Loucy (cell line): ENCODE data around the gene FAM124A.

Source experiments
- H2AFZ ChIP-seq: fragments of 200-600 bp; sonication (generic); 2 replicates; pipeline ENCODE4 v1.6.0; 2016; ENCODE audit warnings: antibody characterized with exemption, mild to moderate bottlenecking, low read length, moderate library complexity
- H3F3A ChIP-seq: fragments of 200-600 bp; 2 replicates; pipeline ENCODE4 v1.6.0; 2016; ENCODE audit warnings: antibody characterized with exemption, low read depth, mild to moderate bottlenecking
- H3K27me3 ChIP-seq: fragments of 200-600 bp; sonication (generic); 2 replicates; pipeline ENCODE4 v1.6.1; 2014; ENCODE audit warnings: low read length, mild to moderate bottlenecking; ENCODE audit not compliant: insufficient read depth, poor library complexity, severe bottlenecking
- H3K36me3 ChIP-seq: fragments of 200-600 bp; sonication (generic); 2 replicates; pipeline ENCODE4 v1.6.1; 2016; ENCODE audit warnings: low read length; ENCODE audit not compliant: insufficient read depth
- H3K4me1 ChIP-seq: fragments of 200-600 bp; sonication (generic); 2 replicates; pipeline ENCODE4 v1.5.1; 2014; ENCODE audit warnings: low read length, mild to moderate bottlenecking; ENCODE audit not compliant: insufficient read depth, poor library complexity, severe bottlenecking
- H3K4me2 ChIP-seq: fragments of 200-600 bp; sonication (generic); 2 replicates; pipeline ENCODE4 v1.6.0; 2014; ENCODE audit warnings: antibody characterized with exemption, low read length, low read depth, mild to moderate bottlenecking; ENCODE audit not compliant: poor library complexity, severe bottlenecking
- H3K4me3 ChIP-seq: fragments of 200-600 bp; sonication (generic); 2 replicates; pipeline ENCODE4 v1.5.1; 2014; ENCODE audit warnings: low read length, mild to moderate bottlenecking, mixed read lengths; ENCODE audit not compliant: poor library complexity, severe bottlenecking
- H3K79me2 ChIP-seq: fragments of 200-600 bp; sonication (generic); 2 replicates; pipeline ENCODE4 v1.6.1; 2014; ENCODE audit warnings: low read length; ENCODE audit not compliant: insufficient read depth
- H3K9ac ChIP-seq: fragments of 200-600 bp; sonication (generic); 2 replicates; pipeline ENCODE4 v1.6.0; 2014; ENCODE audit warnings: mild to moderate bottlenecking, low read depth, low read length, moderate library complexity; ENCODE audit not compliant: poor library complexity, severe bottlenecking
- H3K9me2 ChIP-seq: fragments of 200-600 bp; sonication (generic); replicated peaks from 2 replicates; pipeline ENCODE4 v1.6.1; 2016; ENCODE audit warnings: low read depth, low read length, mixed read lengths
- H3K9me3 ChIP-seq: fragments of 200-600 bp; sonication (generic); 2 replicates; pipeline ENCODE4 v1.6.1; 2014; ENCODE audit warnings: mild to moderate bottlenecking, antibody characterized with exemption, low read length, low read depth; ENCODE audit not compliant: insufficient read depth
- H4K20me1 ChIP-seq: fragments of 200-600 bp; sonication (generic); 2 replicates; pipeline ENCODE4 v1.6.0; 2014; ENCODE audit warnings: antibody characterized with exemption, low read length, mild to moderate bottlenecking; ENCODE audit not compliant: insufficient read depth, poor library complexity, severe bottlenecking
- EZH2phosphoT487 ChIP-seq: fragments of 200-600 bp; IDR thresholded peaks from 2 replicates; pipeline ENCODE4 v1.6.1; 2018; ENCODE audit warnings: antibody characterized with exemption, mild to moderate bottlenecking, moderate library complexity, borderline replicate concordance
- TF ChIP-seq, protein P1 (sequence below): fragments of 200-600 bp; sonication (generic); conservative IDR thresholded peaks from 2 replicates; pipeline ENCODE4 v1.5.1; 2014; ENCODE audit warnings: mild to moderate bottlenecking, antibody characterized with exemption, low read length

FAM124A gene

DNA sequence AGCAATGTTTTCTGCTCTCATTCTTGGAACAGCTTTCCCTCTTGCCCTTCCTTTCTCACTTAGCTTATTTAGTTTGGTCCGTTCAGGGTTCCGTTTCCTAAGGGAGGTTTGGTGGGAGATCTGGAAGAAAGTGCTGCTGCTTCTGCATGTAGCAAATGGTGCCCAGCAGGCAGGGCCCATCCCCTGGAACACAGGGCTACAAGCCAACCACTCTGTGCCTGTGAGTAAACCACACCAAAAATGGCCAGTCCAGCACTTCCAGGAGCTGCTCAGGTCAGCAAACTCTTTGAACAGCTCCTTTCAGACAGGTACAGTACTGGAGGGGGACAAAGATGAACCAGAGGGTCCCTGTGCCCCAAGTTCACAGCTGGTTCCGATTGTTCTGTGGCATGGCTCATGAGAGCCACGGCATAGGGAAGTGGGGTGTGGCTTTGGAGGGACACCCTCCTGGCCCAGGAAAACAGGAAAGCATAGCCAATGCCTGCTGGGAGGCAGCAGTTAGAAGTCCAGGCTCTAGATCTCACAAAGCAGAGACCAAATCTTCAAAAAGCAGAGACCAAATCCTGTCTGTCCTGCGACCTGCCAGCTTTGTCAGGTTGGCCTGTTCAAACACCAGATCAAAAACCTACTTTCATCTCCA is 39.5 kb downstream of the FAM124A start:
- Histone ChIP-seq H3K4me3 (no peak overlapping the region), H3K27me3 (no peaks in the 10 kb centered on the region), H3K36me3 (no peaks in the 10 kb centered on the region), H3K9me3 (no peaks in the 10 kb centered on the region), H3K9me2 (no peaks in the 10 kb centered on the region), H3K9ac (no peak overlapping the region), H2AFZ (no peak overlapping the region), H4K20me1 (no peaks in the 10 kb centered on the region), H3K4me2 (no peak overlapping the region), H3F3A (no peaks in the 10 kb centered on the region), H3K79me2 (no peaks in the 10 kb centered on the region), H3K4me1 (no peaks in the 10 kb centered on the region)
- TF ChIP-seq, protein P1, sequence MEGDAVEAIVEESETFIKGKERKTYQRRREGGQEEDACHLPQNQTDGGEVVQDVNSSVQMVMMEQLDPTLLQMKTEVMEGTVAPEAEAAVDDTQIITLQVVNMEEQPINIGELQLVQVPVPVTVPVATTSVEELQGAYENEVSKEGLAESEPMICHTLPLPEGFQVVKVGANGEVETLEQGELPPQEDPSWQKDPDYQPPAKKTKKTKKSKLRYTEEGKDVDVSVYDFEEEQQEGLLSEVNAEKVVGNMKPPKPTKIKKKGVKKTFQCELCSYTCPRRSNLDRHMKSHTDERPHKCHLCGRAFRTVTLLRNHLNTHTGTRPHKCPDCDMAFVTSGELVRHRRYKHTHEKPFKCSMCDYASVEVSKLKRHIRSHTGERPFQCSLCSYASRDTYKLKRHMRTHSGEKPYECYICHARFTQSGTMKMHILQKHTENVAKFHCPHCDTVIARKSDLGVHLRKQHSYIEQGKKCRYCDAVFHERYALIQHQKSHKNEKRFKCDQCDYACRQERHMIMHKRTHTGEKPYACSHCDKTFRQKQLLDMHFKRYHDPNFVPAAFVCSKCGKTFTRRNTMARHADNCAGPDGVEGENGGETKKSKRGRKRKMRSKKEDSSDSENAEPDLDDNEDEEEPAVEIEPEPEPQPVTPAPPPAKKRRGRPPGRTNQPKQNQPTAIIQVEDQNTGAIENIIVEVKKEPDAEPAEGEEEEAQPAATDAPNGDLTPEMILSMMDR = no peak
- no peak for TF ChIP-seq EZH2phosphoT487

DNA sequence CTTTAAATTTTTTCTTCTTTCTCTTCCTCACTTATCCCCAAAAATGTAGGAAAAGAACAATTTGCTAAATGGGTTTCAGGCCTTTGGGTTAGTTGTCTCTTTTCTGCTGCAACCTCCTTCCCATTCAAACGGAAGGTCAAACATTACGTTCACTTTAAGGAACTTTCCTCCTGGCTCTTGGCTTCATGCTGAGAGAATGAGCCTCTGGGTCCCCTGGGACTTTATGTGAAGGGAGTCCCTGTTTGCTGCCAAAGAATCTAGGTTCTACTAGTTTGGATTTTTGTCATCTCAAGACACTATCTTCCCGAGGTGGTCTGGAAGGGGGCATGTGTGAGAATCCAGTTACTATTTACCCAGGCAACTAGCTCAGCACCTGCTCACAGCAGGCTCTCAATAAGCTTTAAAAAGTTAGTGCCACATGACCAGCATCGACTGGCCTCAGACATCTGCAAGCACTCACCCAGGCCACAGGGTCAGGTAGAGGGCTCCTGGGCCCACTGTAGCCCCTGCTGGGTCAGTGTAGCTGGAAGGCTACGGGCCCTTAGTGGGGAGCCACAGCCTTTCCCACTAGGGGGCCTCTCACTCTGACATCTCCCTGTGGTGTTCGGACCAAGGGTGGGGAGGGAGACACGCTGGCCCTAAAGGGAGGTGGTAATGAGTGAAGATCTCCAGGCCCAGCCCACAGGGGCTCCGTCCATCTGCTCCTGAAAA is 40.5 kb downstream of the FAM124A start:
- no peaks in the 10 kb centered on the region for H3F3A ChIP-seq
- no peaks in the 10 kb centered on the region for H3K4me1 ChIP-seq
- H3K4me2 ChIP-seq = no peak overlapping the region
- no peak for TF ChIP-seq EZH2phosphoT487
- TF ChIP-seq, protein P1 = peak; percentile 47
- no peak overlapping the region for H3K9ac ChIP-seq
- no peaks in the 10 kb centered on the region for H4K20me1 ChIP-seq
- no peaks in the 10 kb centered on the region for H3K27me3 ChIP-seq
- no peaks in the 10 kb centered on the region for H3K9me2 ChIP-seq
- H3K36me3 ChIP-seq = no peaks in the 10 kb centered on the region
- no peak overlapping the region for H2AFZ ChIP-seq
- H3K9me3 ChIP-seq = no peaks in the 10 kb centered on the region
- no peak overlapping the region for H3K4me3 ChIP-seq
- no peaks in the 10 kb centered on the region for H3K79me2 ChIP-seq

DNA sequence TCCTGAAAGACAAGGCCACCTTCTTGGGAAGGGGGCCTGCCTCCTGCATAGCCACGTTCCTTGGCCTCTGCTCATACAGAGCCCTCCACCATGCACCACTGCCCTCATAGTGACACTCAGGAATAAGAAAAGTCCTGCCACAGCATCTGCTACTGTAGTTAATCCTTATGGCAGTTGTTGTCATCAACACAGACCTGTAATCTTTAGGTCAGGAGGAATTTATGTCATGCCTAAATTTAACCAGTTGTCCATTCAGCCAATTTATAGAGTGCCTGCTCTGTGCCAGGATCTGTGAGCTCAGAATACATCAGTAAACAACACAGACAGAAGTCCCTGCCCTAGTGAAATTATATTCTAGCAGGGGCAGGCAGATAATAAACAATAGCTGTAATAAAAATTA is 44.4 kb downstream of the FAM124A start:
- Histone ChIP-seq H4K20me1 (no peaks in the 10 kb centered on the region), H3K4me1 (no peaks in the 10 kb centered on the region), H3F3A (no peaks in the 10 kb centered on the region), H3K27me3 (no peaks in the 10 kb centered on the region), H3K4me2 (no peak overlapping the region), H3K79me2 (no peaks in the 10 kb centered on the region), H3K9me2 (no peaks in the 10 kb centered on the region), H3K9me3 (no peaks in the 10 kb centered on the region), H3K9ac (no peak overlapping the region), H3K36me3 (no peaks in the 10 kb centered on the region), H3K4me3 (no peak overlapping the region), H2AFZ (no peak overlapping the region)
- TF ChIP-seq, protein P1 = no peak
- TF ChIP-seq EZH2phosphoT487 = no peak
